ENCODE measurements around the gene TRIM23. TPM values are rescaled to one million over a fixed set of nuclear protein-coding genes. Genes with fewer than 3 reads are reported as not detected.
"Not testable (repeated sequence)": the region's sequence is repeated elsewhere in the genome, so short reads cannot be mapped to it uniquely, and the experiment has no call there.

The TRIM23 gene
- total and polyA plus RNA-seq, 2 donors, result 9.2 to 17.3 TPM

DNA sequence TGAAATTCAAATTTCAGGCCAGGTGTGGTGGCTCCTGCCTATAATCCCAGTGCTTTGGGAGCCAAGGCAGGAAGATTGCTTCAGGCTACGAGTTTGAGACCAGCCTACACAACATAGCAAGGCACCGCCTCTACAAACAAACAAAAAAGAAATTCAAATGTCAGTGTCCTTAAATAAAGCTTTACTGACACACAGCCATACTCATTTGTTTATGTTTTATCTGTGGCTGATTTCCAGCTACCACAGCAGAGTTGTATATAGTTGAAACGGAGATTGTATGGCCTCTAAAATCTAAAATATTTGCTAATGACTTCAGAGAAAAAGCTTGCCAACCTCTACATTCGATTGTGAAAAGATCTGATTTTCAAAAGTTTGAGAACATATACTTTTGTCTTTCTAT is 16.1 kb upstream of the TRIM23 start:
- no peak for DNase-seq (ENCODE audit: low read depth in 6 of 9, low spot score in 9 of 9)
- Histone ChIP-seq H3K9me3 (ENCODE audit: control insufficient read depth in 2 of 2, insufficient read depth in 1 of 2, low read length in 1 of 2) (no peaks in the 10 kb centered on the region), H3K27ac (ENCODE audit: low read depth in 1 of 2, low read length in 1 of 2) (no peak overlapping the region), H3K4me3 (ENCODE audit: low read length in 2 of 2) (no peak overlapping the region), H3K27me3 (ENCODE audit: control insufficient read depth in 2 of 2, insufficient read depth in 1 of 2, low read length in 1 of 2) (no peaks in the 10 kb centered on the region), H3K4me1 (ENCODE audit: control insufficient read depth in 2 of 2, insufficient read depth in 2 of 2, low read length in 2 of 2) (no peaks in the 10 kb centered on the region), H3K36me3 (ENCODE audit: control insufficient read depth in 2 of 2, insufficient read depth in 2 of 2, low read length in 1 of 2) (peaks cover 13 to 42% of the 10 kb centered on the region in 2 donors)
- 98% methylated on average over 4 of the region's 4 CpGs for whole genome bisulfite sequencing

- Histone ChIP-seq H3K27ac (ENCODE audit: low read depth in 1 of 2, low read length in 1 of 2) (no peak overlapping the region), H3K36me3 (ENCODE audit: control insufficient read depth in 2 of 2, insufficient read depth in 2 of 2, low read length in 1 of 2) (peaks cover 0 to 10% of the 10 kb centered on the region in 2 donors), H3K4me1 (ENCODE audit: control insufficient read depth in 2 of 2, insufficient read depth in 2 of 2, low read length in 2 of 2) (peaks cover 1 to 2% of the 10 kb centered on the region in 2 donors), H3K4me3 (ENCODE audit: low read length in 2 of 2) (no peak overlapping the region), H3K9me3 (ENCODE audit: control insufficient read depth in 2 of 2, insufficient read depth in 1 of 2, low read length in 1 of 2) (no peaks in the 10 kb centered on the region), H3K27me3 (ENCODE audit: control insufficient read depth in 2 of 2, insufficient read depth in 1 of 2, low read length in 1 of 2) (no peaks in the 10 kb centered on the region)
- DNase-seq (ENCODE audit: low read depth in 6 of 9, low spot score in 9 of 9), result no peak
These were observed 6.8 kb upstream of the TRIM23 start for GRCh38 chr5:65630981-65631380.

DNA sequence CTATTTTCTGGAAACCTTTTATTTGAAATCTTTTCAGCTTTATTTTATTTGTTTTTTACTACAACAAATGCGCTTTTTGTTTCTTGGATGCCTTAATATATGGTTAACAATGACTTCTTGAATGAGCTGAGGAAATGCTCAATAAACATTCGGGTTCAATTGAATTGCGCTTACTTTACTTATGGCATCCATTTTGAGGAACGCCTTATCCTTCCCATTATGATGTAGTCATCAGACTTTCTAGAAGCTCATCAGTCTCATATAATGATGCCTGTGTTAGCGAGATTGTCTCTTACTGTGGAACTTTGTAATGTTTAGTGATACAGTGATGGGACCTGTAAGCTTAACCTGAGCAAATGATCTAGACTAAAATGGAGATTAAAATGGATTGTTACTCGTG is 1.6 kb upstream of the TRIM23 start:
- 70% methylated on average over 6 of the region's 6 CpGs for WGBS
- peaks cover 0 to 10% of the 10 kb centered on the region in 2 donors for H3K36me3 ChIP-seq (ENCODE audit: control insufficient read depth in 2 of 2, insufficient read depth in 2 of 2, low read length in 1 of 2)
- H3K27me3 ChIP-seq (ENCODE audit: control insufficient read depth in 2 of 2, insufficient read depth in 1 of 2, low read length in 1 of 2), result no peaks in the 10 kb centered on the region
- H3K4me1 ChIP-seq (ENCODE audit: control insufficient read depth in 2 of 2, insufficient read depth in 2 of 2, low read length in 2 of 2), result peaks cover 2 to 4% of the 10 kb centered on the region in 2 donors
- peak overlapping the region in 1 of 2 donors; percentile 92 for H3K27ac ChIP-seq (ENCODE audit: low read depth in 1 of 2, low read length in 1 of 2)
- DNase-seq (ENCODE audit: low read depth in 6 of 9, low spot score in 9 of 9), result no peak
- H3K4me3 ChIP-seq (ENCODE audit: low read length in 2 of 2), result peak overlapping the region; percentile 77 to 84
- H3K9me3 ChIP-seq (ENCODE audit: control insufficient read depth in 2 of 2, insufficient read depth in 1 of 2, low read length in 1 of 2), result no peaks in the 10 kb centered on the region

DNA sequence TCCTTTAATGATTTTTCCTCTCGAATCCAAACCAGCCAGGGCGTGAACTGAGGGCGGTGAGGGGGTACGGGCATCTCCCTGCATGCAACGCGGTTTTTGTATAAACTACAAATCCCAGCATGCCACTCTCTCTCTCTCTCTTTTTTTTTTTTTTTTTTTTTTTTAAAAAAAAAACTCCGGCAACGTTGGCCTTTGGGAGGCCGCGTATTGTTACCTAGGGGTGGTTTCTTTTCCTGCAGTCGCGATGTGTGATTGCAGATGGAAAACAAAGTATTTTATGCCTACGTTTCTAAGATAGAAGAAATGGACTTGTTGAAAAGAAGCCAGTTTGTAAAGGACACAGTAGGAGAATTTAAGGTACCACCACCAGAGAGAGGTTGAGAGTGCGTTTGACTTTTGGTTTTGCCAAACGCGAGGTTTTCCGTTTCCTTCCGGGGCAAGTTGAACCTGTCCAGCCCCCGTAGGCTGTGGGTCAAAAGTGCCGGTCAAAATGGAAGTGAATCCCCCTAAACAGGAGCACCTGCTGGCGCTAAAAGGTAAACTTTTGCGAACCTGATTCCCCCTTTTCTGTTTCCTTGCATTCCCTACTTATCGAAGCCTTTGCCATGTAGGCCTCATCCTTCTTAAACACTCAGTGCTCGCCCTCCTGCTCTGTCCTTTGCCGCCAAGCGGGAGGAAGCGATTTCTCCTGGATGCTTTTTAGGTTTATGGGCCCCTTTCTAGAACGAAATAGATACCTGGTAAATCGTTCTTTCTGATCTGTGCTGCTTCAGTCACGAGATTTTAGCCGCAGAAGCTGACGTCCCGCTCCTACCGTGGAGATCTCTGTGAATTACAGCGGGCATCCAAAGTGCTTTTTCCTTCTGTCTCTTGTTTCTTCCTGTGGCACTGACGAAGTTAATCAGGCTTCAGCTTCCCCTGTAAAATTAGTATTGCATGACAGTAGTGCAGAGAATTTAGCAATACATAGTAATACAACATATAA is 730 bp upstream of the TRIM23 start, which contains the start of the genes SHLD3 and TRAPPC13:
TSS of gene SHLD3 (plus strand) at position 457 of the 985 bp plus-strand sequence. CDS start 4,561 bp downstream, outside the sequence.
TSS of gene TRAPPC13 (plus strand) at position 457 of the 985 bp plus-strand sequence. CDS start at position 491, 34 bp downstream.
- under 1% methylated on average over 36 of the region's 36 CpGs for WGBS
- peak within 1 kb of the TSS; percentile 92 to 96 for H3K27ac ChIP-seq (ENCODE audit: low read depth in 1 of 2, low read length in 1 of 2)
- no peaks in the 10 kb centered on the region for H3K27me3 ChIP-seq (ENCODE audit: control insufficient read depth in 2 of 2, insufficient read depth in 1 of 2, low read length in 1 of 2)
- H3K36me3 ChIP-seq (ENCODE audit: control insufficient read depth in 2 of 2, insufficient read depth in 2 of 2, low read length in 1 of 2), result peaks cover 0 to 8% of the 10 kb centered on the region in 2 donors
- H3K4me3 ChIP-seq (ENCODE audit: low read length in 2 of 2), result peak within 1 kb of the TSS; percentile 77 to 84
- DNase-seq (ENCODE audit: low read depth in 6 of 9, low spot score in 9 of 9), result peak; percentile 87 to 96 (median 92)
- H3K9me3 ChIP-seq (ENCODE audit: control insufficient read depth in 2 of 2, insufficient read depth in 1 of 2, low read length in 1 of 2), result no peaks in the 10 kb centered on the region
- peaks cover 2 to 4% of the 10 kb centered on the region in 2 donors for H3K4me1 ChIP-seq (ENCODE audit: control insufficient read depth in 2 of 2, insufficient read depth in 2 of 2, low read length in 2 of 2)

GRCh38 chr5:65623482-65623881 is 651 bp downstream of the TRIM23 start:
- peak in 4 of 9 donors; percentile 1 to 16 (median 6) for DNase-seq (ENCODE audit: low read depth in 6 of 9, low spot score in 9 of 9)
- Histone ChIP-seq H3K4me1 (ENCODE audit: control insufficient read depth in 2 of 2, insufficient read depth in 2 of 2, low read length in 2 of 2) (peaks cover 2 to 4% of the 10 kb centered on the region in 2 donors), H3K36me3 (ENCODE audit: control insufficient read depth in 2 of 2, insufficient read depth in 2 of 2, low read length in 1 of 2) (no peaks in the 10 kb centered on the region), H3K27ac (ENCODE audit: low read depth in 1 of 2, low read length in 1 of 2) (peak overlapping the region in 1 of 2 donors; percentile 96), H3K4me3 (ENCODE audit: low read length in 2 of 2) (peak overlapping the region; percentile 77 to 84), H3K27me3 (ENCODE audit: control insufficient read depth in 2 of 2, insufficient read depth in 1 of 2, low read length in 1 of 2) (no peaks in the 10 kb centered on the region), H3K9me3 (ENCODE audit: control insufficient read depth in 2 of 2, insufficient read depth in 1 of 2, low read length in 1 of 2) (no peaks in the 10 kb centered on the region)
- WGBS, result 11% methylated on average over 9 of the region's 9 CpGs

DNA sequence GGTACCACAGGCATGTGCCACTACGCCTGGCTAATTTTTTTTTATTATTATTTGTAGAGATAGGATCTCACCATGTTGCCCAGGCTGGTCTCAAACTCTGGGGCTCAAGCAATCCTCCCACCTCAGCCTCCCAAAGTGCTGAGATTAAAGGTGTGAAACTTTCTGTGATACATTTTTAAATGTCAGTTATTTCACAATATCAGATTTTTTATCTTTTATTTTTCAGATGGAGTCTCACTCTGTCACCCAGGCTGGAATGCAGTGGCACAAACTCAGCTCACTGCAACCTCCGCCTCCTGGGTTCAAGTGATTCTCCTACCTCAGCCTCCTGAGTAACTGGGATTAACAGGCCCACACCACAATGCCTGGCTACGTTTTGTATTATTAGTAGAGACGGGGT is 2.2 kb downstream of the TRIM23 start:
- not testable (repeated sequence) for H3K27ac ChIP-seq (ENCODE audit: low read depth in 1 of 2, low read length in 1 of 2); DNase-seq (ENCODE audit: low read depth in 6 of 9, low spot score in 9 of 9); H3K4me3 ChIP-seq (ENCODE audit: low read length in 2 of 2); H3K4me1 ChIP-seq (ENCODE audit: control insufficient read depth in 2 of 2, insufficient read depth in 2 of 2, low read length in 2 of 2); H3K36me3 ChIP-seq (ENCODE audit: control insufficient read depth in 2 of 2, insufficient read depth in 2 of 2, low read length in 1 of 2); H3K27me3 ChIP-seq (ENCODE audit: control insufficient read depth in 2 of 2, insufficient read depth in 1 of 2, low read length in 1 of 2); H3K9me3 ChIP-seq (ENCODE audit: control insufficient read depth in 2 of 2, insufficient read depth in 1 of 2, low read length in 1 of 2)
- WGBS, result 98% methylated on average over 4 of the region's 4 CpGs

DNA sequence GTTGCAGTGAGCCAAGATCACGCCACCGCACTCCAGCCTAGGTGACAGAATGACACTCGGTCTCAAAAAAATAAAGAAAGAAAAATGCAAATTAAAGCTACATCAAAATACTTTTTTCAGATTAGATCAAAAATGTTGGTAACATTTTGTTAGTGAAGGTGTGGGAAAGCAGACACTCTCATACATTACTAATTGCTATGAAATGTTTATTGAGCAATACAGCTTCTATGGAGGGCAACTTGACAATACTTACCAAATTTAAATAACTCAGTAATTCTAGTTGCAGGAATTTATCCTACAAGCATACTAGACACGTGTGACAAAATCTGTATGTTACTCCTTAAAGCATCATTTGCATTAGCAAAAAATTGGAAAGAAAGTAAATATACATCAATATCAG is 4.1 kb downstream of the TRIM23 start:
- H3K4me3 ChIP-seq (ENCODE audit: low read length in 2 of 2), result no peak overlapping the region
- over 99% methylated on average over 4 of the region's 4 CpGs for WGBS
- H3K9me3 ChIP-seq (ENCODE audit: control insufficient read depth in 2 of 2, insufficient read depth in 1 of 2, low read length in 1 of 2), result no peaks in the 10 kb centered on the region
- H3K36me3 ChIP-seq (ENCODE audit: control insufficient read depth in 2 of 2, insufficient read depth in 2 of 2, low read length in 1 of 2), result peaks cover 3 to 6% of the 10 kb centered on the region in 2 donors
- H3K27ac ChIP-seq (ENCODE audit: low read depth in 1 of 2, low read length in 1 of 2), result no peak overlapping the region
- no peak for DNase-seq (ENCODE audit: low read depth in 6 of 9, low spot score in 9 of 9)
- H3K4me1 ChIP-seq (ENCODE audit: control insufficient read depth in 2 of 2, insufficient read depth in 2 of 2, low read length in 2 of 2), result no peaks in the 10 kb centered on the region
- H3K27me3 ChIP-seq (ENCODE audit: control insufficient read depth in 2 of 2, insufficient read depth in 1 of 2, low read length in 1 of 2), result no peaks in the 10 kb centered on the region

GRCh38 chr5:65612298-65612907 is 11.7 kb downstream of the TRIM23 start:
- H3K27me3 ChIP-seq (ENCODE audit: control insufficient read depth in 2 of 2, insufficient read depth in 1 of 2, low read length in 1 of 2), result no peaks in the 10 kb centered on the region
- 98% methylated on average over 4 of the region's 4 CpGs for WGBS
- no peak overlapping the region for H3K4me3 ChIP-seq (ENCODE audit: low read length in 2 of 2)
- H3K36me3 ChIP-seq (ENCODE audit: control insufficient read depth in 2 of 2, insufficient read depth in 2 of 2, low read length in 1 of 2), result peaks cover 23 to 49% of the 10 kb centered on the region in 2 donors
- H3K4me1 ChIP-seq (ENCODE audit: control insufficient read depth in 2 of 2, insufficient read depth in 2 of 2, low read length in 2 of 2), result no peaks in the 10 kb centered on the region
- no peaks in the 10 kb centered on the region for H3K9me3 ChIP-seq (ENCODE audit: control insufficient read depth in 2 of 2, insufficient read depth in 1 of 2, low read length in 1 of 2)
- H3K27ac ChIP-seq (ENCODE audit: low read depth in 1 of 2, low read length in 1 of 2), result no peak overlapping the region
- DNase-seq (ENCODE audit: low read depth in 6 of 9, low spot score in 9 of 9), result no peak

DNA sequence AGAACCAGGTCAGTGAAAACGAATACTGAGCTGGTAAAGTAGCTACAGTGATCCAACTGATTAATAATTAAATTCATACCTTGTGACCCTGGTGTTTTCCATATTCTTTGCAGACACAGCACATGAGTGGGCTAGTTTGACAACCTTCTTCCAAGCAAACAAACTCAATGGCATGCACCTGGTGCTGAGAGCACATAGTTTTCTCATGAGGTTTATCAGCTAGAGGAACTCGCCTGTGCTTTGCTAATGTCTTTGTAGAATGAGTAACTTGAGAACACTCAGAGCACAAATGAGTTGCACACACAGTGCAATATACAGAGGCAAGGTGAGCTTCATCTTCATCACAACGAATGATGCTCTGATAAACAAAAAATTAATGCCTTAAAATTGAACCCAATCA is 12.6 kb downstream of the TRIM23 start:
- H3K27ac ChIP-seq (ENCODE audit: low read depth in 1 of 2, low read length in 1 of 2), result no peak overlapping the region
- H3K27me3 ChIP-seq (ENCODE audit: control insufficient read depth in 2 of 2, insufficient read depth in 1 of 2, low read length in 1 of 2), result no peaks in the 10 kb centered on the region
- no peak for DNase-seq (ENCODE audit: low read depth in 6 of 9, low spot score in 9 of 9)
- WGBS, result 97% methylated on average over 3 of the region's 3 CpGs
- no peaks in the 10 kb centered on the region for H3K9me3 ChIP-seq (ENCODE audit: control insufficient read depth in 2 of 2, insufficient read depth in 1 of 2, low read length in 1 of 2)
- peaks cover 23 to 57% of the 10 kb centered on the region in 2 donors for H3K36me3 ChIP-seq (ENCODE audit: control insufficient read depth in 2 of 2, insufficient read depth in 2 of 2, low read length in 1 of 2)
- no peak overlapping the region for H3K4me3 ChIP-seq (ENCODE audit: low read length in 2 of 2)
- H3K4me1 ChIP-seq (ENCODE audit: control insufficient read depth in 2 of 2, insufficient read depth in 2 of 2, low read length in 2 of 2), result no peaks in the 10 kb centered on the region
